K562 (cell line): ENCODE measurements around the gene ITPK1. TPM values are rescaled to one million over a fixed set of nuclear protein-coding genes. Genes with fewer than 3 reads are reported as not detected.

Experiments used
- ASH1L ChIP-seq: fragments of 450-650 bp; IDR thresholded peaks from 2 replicates; pipeline ENCODE4 v1.6.1; 2018; ENCODE audit warnings: borderline replicate concordance, mild to moderate bottlenecking, low read depth; ENCODE audit not compliant: partially characterized antibody
- CHD4 ChIP-seq: fragments of 200-600 bp; sonication (generic); IDR thresholded peaks from 3 replicates; pipeline ENCODE4 v1.6.1; 2012; ENCODE audit warnings: low read depth, mild to moderate bottlenecking, mixed read lengths, low read length, inconsistent platforms; ENCODE audit not compliant: insufficient read depth, insufficient replicate concordance, poor library complexity, severe bottlenecking
- CSDE1 ChIP-seq, 2 experiments: fragments of 450-650 bp; IDR thresholded peaks; 2 replicates each; pipeline ENCODE4 v1.6.1; 2016; ENCODE audit warnings: mild to moderate bottlenecking in 1 of 2
- HDAC8 ChIP-seq: fragments of 450-650 bp; IDR thresholded peaks from 2 replicates; pipeline ENCODE4 v1.6.1; 2016; ENCODE audit warnings: mild to moderate bottlenecking, missing genetic modification characterization, moderate library complexity, missing compliant biosample characterization
- KAT2B ChIP-seq: IDR thresholded peaks from one replicate; pipeline ENCODE4 v1.6.1; 2012; ENCODE audit warnings: low read depth, mild to moderate bottlenecking, control low read depth, inconsistent platforms, low read length, moderate library complexity
- MAZ ChIP-seq, 2 experiments: fragments of 450-650 bp in 1 of 2; sonication (generic) in 1 of 2; formaldehyde crosslinking; IDR thresholded peaks in 1 of 2; conservative IDR thresholded peaks in 1 of 2; 2 replicates each; pipeline versions ENCODE4 v1.4.0 to v1.5.0; 2020; ENCODE audit warnings: mild to moderate bottlenecking in 1 of 2, missing genetic modification reagents in 1 of 2
- NR4A1 ChIP-seq, 2 experiments: fragments of 250-450 bp in 1 of 2; fragments of 450-650 bp in 1 of 2; sonication (Bioruptor Pico) in 1 of 2; IDR thresholded peaks; 2 replicates each; pipeline versions ENCODE4 v1.4.0 to v1.6.1; 2016 to 2020; ENCODE audit warnings: mild to moderate bottlenecking in 2 of 2, missing compliant biosample characterization in 1 of 2, missing genetic modification characterization in 1 of 2, moderate library complexity in 1 of 2
- PRMT5 ChIP-seq: sonication (generic); formaldehyde crosslinking; IDR thresholded peaks from 2 replicates; pipeline ENCODE4 v1.5.0; 2020; ENCODE audit warnings: missing genetic modification reagents
- TAF1 ChIP-seq: IDR thresholded peaks from 2 replicates; pipeline ENCODE4 v1.6.1; 2011; ENCODE audit warnings: mild to moderate bottlenecking, low read length, moderate library complexity; ENCODE audit not compliant: insufficient read depth, control insufficient read depth, severe bottlenecking; ENCODE audit errors: extremely low read depth
- TAF15 ChIP-seq: fragments of 200-400 bp; formaldehyde crosslinking; IDR thresholded peaks from 2 replicates; pipeline ENCODE4 v1.6.1; 2017; ENCODE audit warnings: mild to moderate bottlenecking, low read depth, low read length, moderate library complexity
- polyA plus RNA-seq, 8 experiments: library from polyadenylated mRNA; depleted of rRNA in 4 of 8; stranded (reverse) in 5 of 8; unstranded in 3 of 8; fragments of >200 nt; fragmentation: Nextera tagmentation in 2 of 8; fragmentation: Illumina TruSeq in 1 of 8; extraction: Ambion mirVana in 2 of 8; extraction: Trizol in 1 of 8; gene quantifications; 2 replicates each; pipeline versions ENCODE4 v1.2.1 to v1.2.3, GENCODE V29; 2011 to 2014; ENCODE audit warnings: inconsistent platforms in 1 of 8, missing spikeins in 1 of 8
- total RNA-seq, 7 experiments: library from RNA; depleted of rRNA in 6 of 7; stranded (reverse); fragments of >200 nt in 6 of 7; fragmentation: Illumina TruSeq in 2 of 7; extraction: Trizol in 2 of 7; gene quantifications; 2 replicates each; pipeline versions ENCODE4 v1.2.1 to v1.2.3, GENCODE V29; 2011 to 2021; ENCODE audit warnings: low replicate concordance in 1 of 7

The ITPK1 gene
- total and polyA plus RNA-seq, 9 of the 15 experiments (the other 6 are each of a cell fraction or from before 2014, with no cell fraction given) = 1.2 to 39.2 (median 23.0) TPM

- no peak for TF ChIP-seq HDAC8 (tag)
- TF ChIP-seq MAZ (CRISPR knock-in tag; conservative IDR thresholded peaks at IDR 0.05 in 1 of 2, IDR thresholded peaks at IDR 0.05 in 1 of 2) = no peak
- no peak for TF ChIP-seq KAT2B
- TF ChIP-seq TAF1 = no peak
- TF ChIP-seq ASH1L = no peak
- TF ChIP-seq CHD4 = no peak
- no peak for TF ChIP-seq PRMT5 (CRISPR knock-in tag)
- TF ChIP-seq CSDE1 (IDR thresholded peaks at IDR 0.05) = no peak
- TF ChIP-seq NR4A1 (CRISPR knock-in tag; IDR thresholded peaks at IDR 0.05) = no peak
- TF ChIP-seq NR4A1 (tag; IDR thresholded peaks at IDR 0.05) = no peak
- TF ChIP-seq TAF15 = no peak
These were observed 39.8 kb downstream of the ITPK1 start (continued) for GRCh38 chr14:93075891-93076290.
